Measurements from ENCODE around the gene PPAN. TPM values are rescaled to one million over a fixed set of nuclear protein-coding genes. Genes with fewer than 3 reads are reported as not detected.

The PPAN gene
- total and polyA plus RNA-seq, 7 donors, result 29.3 to 93.4 (median 60.8) TPM

GRCh38 chr19:10107817-10108367, 1.7 kb downstream of the PPAN start:
- TF ChIP-seq CTCF (IDR thresholded peaks at IDR 0.05), result no peak
- Histone ChIP-seq H3K27ac (no peak overlapping the region), H3K4me1 (peaks cover 11% of the 10 kb centered on the region), H3K36me3 (ENCODE audit: insufficient read depth in 1 of 2, low read depth in 1 of 2) (peaks cover 19 to 48% of the 10 kb centered on the region in 2 donors), H3K4me3 (peak overlapping the region; percentile 90), H3K27me3 (ENCODE audit: insufficient read depth in 3 of 3, low read length in 2 of 3) (no peaks in the 10 kb centered on the region), H3K9me3 (no peaks in the 10 kb centered on the region)
- 91 to 93% (median 92%) methylated on average over 14 of the region's 14 CpGs for WGBS, 3 donors
- intact Hi-C loops (cut with DNase I), result no loop called here
- ATAC-seq (no peak), DNase-seq (no peak)

GRCh38 chr19:10109528-10109927, 3.4 kb downstream of the PPAN start:
- TF ChIP-seq CTCF (IDR thresholded peaks at IDR 0.05), result no peak
- ATAC-seq (no peak), DNase-seq (no peak)
- WGBS, 3 donors, result 89 to 93% (median 92%) methylated on average over 14 of the region's 14 CpGs
- Histone ChIP-seq H3K27ac (no peak overlapping the region), H3K27me3 (ENCODE audit: insufficient read depth in 3 of 3, low read length in 2 of 3) (no peaks in the 10 kb centered on the region), H3K4me3 (no peak overlapping the region), H3K36me3 (ENCODE audit: insufficient read depth in 1 of 2, low read depth in 1 of 2) (peaks cover 19 to 56% of the 10 kb centered on the region in 2 donors), H3K9me3 (no peaks in the 10 kb centered on the region), H3K4me1 (peaks cover 13% of the 10 kb centered on the region)
- intact Hi-C loops (cut with DNase I), result no loop called here

- H3K27me3 ChIP-seq (ENCODE audit: insufficient read depth in 3 of 3, low read length in 2 of 3), result no peaks in the 10 kb centered on the region
- intact Hi-C loops (cut with DNase I), result loop anchor here in 1 of 2 donors (10.0 kb wide), 1 partner anchor 284 kb away; no protein-coding TSS in a partner anchor
- ATAC-seq (no peak), DNase-seq (peak in 1 of 2 donors; percentile 57)
- peaks cover 21% of the 10 kb centered on the region for H3K4me1 ChIP-seq
- TF ChIP-seq CTCF (IDR thresholded peaks at IDR 0.05), result no peak
- H3K9me3 ChIP-seq, result no peaks in the 10 kb centered on the region
- no peak overlapping the region for H3K27ac ChIP-seq
- 88 to 94% (median 90%) methylated on average over 42 to 44 of the region's 44 CpGs for WGBS, 3 donors
- H3K4me3 ChIP-seq, result no peak overlapping the region
- peaks cover 19 to 63% of the 10 kb centered on the region in 2 donors for H3K36me3 ChIP-seq (ENCODE audit: insufficient read depth in 1 of 2, low read depth in 1 of 2)
Measured at GRCh38 chr19:10110076-10110971, 4.2 kb downstream of the PPAN start.

GRCh38 chr19:10110972-10111317, 4.8 kb downstream of the PPAN start:
- H3K36me3 ChIP-seq (ENCODE audit: insufficient read depth in 1 of 2, low read depth in 1 of 2), result peaks cover 19 to 69% of the 10 kb centered on the region in 2 donors
- WGBS, 3 donors, result 89 to 90% (median 89%) methylated on average over 19 of the region's 19 CpGs
- intact Hi-C loops (cut with DNase I), result loop anchor here in 1 of 2 donors (10.0 kb wide), 1 partner anchor 284 kb away; no protein-coding TSS in a partner anchor
- H3K4me1 ChIP-seq, result peaks cover 24% of the 10 kb centered on the region
- H3K9me3 ChIP-seq, result no peaks in the 10 kb centered on the region
- ATAC-seq, result no peak
- DNase-seq, result peak in 1 of 2 donors; percentile 48
- no peak overlapping the region for H3K4me3 ChIP-seq
- no peak for TF ChIP-seq CTCF (IDR thresholded peaks at IDR 0.05)
- no peak overlapping the region for H3K27ac ChIP-seq
- no peaks in the 10 kb centered on the region for H3K27me3 ChIP-seq (ENCODE audit: insufficient read depth in 3 of 3, low read length in 2 of 3)

Measured in psoas muscle (tissue), 8 donors.